Embryonic facial prominence (tissue), 1 donor: ENCODE results near the gene DCLRE1B.

Source experiments
- DNase-seq: peaks from one replicate; pipeline ENCODE4 v3.0.0-alpha.2; 2016; ENCODE audit errors: extremely low spot score

DCLRE1B gene

DNA sequence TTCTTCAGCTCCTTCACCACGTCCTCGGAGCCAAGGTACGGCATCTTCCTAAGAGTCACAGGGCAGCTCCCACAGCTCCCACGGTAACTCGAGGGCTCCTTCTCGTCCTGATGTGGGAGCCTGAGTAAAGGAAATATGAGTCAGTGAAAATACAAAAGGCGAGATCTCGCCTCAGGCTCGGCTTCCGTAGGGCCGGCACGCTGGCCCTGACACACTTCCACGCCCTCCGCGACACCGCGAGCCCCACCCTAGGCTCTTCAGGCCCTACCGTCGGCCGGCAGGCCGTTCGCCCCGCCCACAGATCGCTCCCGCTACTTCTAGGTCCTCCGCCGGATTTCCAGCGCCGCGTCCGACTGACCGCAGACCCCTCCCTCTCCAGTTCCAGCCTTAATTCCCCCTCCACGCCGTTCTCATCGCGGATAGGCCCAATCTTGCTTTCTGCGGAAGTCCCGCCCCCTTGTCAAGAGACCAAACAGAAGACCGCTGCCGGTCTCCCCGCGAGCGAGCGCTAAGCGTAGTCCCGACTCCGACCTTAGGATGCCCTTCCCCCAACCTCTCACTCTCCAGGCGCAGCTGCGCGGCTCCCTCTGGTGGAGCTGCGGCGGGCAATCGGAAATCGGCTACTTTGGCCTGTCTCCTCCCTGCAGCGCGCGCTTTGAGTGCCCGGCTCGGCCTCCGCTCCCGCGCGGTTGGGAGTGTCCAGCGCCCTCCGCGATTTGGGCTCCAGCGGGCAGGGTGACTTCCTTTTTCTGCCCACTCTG, at the start of gene DCLRE1B, which contains the start of gene AP4B1:
Gene DCLRE1B, plus strand, starts transcription at position 653 of the 761 bp plus-strand sequence. CDS start 261 bp downstream, outside the sequence.
Gene AP4B1, minus strand, starts transcription at position 126 of the 761 bp plus-strand sequence. Its CDS starts 82 bp downstream, at position 44.
- DNase-seq = peak; percentile 99

- DNase-seq = no peak
These were observed 49.3 kb upstream of the DCLRE1B start for GRCh38 chr1:113855630-113856400.

- no peak for DNase-seq
These were observed 48.7 kb upstream of the DCLRE1B start for GRCh38 chr1:113856401-113856790.

GRCh38 chr1:113857776-113858175, 47.4 kb upstream of the DCLRE1B start:
- no peak for DNase-seq

- DNase-seq = no peak
These were observed 46.7 kb upstream of the DCLRE1B start for GRCh38 chr1:113858418-113858817.

DNA sequence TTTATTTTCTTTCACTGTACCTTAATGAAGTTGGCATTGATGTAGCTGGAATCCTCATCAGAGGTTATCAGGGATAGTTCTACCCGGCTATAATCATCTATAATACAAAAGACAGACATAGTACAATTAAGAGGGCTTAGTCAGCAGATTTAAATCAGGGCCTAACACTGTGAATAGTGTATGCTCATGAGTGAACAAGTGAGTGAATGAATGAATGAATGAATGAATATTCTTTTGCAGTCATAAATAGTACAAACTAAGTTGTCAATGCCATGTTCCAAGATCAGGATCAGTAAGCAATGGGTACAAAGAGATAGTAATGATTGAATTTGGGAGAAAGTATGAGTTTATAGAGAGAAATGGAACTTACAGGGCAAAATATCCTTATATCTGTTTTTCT, 46.1 kb upstream of the DCLRE1B start:
- DNase-seq = no peak

- no peak for DNase-seq
These were observed 45.5 kb upstream of the DCLRE1B start for GRCh38 chr1:113859478-113860175.

GRCh38 chr1:113860891-113861290, 44.2 kb upstream of the DCLRE1B start:
- no peak for DNase-seq

GRCh38 chr1:113861641-113862040, 43.5 kb upstream of the DCLRE1B start:
- DNase-seq = no peak

DNA sequence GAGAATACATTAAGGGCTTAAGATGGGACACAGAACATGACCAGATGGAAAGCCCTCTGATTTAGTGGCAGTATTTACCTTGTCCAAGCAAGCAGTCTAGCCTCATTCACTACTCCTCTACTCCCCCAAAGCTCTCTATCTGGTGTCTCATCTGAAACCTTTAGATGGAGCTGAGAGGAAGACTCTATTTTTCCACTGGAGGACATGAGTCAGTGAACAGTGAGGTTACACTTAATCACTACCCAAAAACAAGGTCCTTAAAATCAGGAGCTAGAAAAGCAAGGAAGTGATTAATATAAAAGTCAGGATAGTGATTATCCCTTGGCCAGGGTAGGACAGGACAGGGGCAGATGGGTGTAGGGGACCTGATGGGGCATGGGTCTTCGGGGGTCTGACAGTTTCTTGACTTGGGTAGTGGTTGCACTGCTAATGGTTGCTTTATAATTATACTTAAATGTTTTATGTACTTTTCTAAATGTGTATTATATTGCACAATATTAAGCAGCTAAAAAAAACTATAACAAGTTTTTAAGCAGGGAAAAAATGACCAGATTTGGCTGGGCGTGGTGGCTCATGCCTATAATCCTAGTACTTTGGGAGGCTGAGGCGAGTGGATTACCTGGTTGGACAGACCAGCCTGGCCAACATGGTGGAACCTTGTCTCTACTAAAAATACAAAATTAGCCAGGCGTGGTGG, 36.6 kb upstream of the DCLRE1B start:
- no peak for DNase-seq

DNA sequence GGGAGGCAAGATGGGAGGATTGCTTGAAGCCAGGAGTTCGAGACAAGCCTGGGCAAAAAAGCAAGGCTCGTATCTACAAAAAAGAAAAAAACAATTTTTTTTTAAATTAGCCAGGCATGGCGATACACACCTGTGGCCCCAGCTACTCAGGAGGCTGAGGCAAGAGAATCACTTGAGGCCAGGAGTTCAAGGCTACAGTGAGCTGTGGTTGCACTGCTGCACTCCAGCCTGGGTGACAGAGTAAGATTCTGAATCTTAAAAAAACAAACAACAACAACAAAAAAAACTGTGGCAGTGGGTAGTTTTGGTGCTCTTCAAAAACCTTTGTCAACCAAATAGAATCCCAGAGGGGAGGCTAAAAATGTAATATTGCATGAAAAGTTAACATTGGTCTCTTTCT, 34.3 kb upstream of the DCLRE1B start:
- no peak for DNase-seq

GRCh38 chr1:113871597-113872113, 33.5 kb upstream of the DCLRE1B start, which contains the start of gene PTPN22:
Gene PTPN22, minus strand, starts transcription at chr1:113871712.
- no peak for DNase-seq

GRCh38 chr1:113872219-113872935, 32.7 kb upstream of the DCLRE1B start:
- DNase-seq = no peak

GRCh38 chr1:113874012-113874879, 30.9 kb upstream of the DCLRE1B start:
- no peak for DNase-seq

- DNase-seq = no peak
These were observed 29.4 kb upstream of the DCLRE1B start for GRCh38 chr1:113875714-113876113.

DNA sequence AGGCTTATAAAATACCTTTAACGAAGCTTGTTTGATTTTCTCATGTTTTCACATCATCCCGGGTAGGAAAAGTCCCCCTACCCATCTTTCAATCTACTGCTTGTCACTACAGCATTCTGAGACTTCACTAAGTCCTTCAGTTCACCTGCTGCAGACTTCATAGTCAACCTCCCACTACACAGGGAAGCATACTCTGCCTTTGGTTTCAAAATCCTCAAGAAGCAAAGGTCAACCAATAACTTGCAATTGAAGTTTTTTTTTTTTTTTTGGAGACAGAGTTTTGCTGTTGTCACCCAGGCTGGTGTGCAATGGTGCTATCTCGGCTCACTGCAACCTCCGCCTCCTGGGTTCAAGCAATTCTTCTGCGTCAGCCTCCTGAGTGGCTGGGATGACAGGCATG, 28.9 kb upstream of the DCLRE1B start:
- no peak for DNase-seq

- no peak for DNase-seq
These were observed 25.4 kb upstream of the DCLRE1B start for GRCh38 chr1:113879739-113880038.

- no peak for DNase-seq
These were observed 23.5 kb upstream of the DCLRE1B start for GRCh38 chr1:113881661-113882060.

DNA sequence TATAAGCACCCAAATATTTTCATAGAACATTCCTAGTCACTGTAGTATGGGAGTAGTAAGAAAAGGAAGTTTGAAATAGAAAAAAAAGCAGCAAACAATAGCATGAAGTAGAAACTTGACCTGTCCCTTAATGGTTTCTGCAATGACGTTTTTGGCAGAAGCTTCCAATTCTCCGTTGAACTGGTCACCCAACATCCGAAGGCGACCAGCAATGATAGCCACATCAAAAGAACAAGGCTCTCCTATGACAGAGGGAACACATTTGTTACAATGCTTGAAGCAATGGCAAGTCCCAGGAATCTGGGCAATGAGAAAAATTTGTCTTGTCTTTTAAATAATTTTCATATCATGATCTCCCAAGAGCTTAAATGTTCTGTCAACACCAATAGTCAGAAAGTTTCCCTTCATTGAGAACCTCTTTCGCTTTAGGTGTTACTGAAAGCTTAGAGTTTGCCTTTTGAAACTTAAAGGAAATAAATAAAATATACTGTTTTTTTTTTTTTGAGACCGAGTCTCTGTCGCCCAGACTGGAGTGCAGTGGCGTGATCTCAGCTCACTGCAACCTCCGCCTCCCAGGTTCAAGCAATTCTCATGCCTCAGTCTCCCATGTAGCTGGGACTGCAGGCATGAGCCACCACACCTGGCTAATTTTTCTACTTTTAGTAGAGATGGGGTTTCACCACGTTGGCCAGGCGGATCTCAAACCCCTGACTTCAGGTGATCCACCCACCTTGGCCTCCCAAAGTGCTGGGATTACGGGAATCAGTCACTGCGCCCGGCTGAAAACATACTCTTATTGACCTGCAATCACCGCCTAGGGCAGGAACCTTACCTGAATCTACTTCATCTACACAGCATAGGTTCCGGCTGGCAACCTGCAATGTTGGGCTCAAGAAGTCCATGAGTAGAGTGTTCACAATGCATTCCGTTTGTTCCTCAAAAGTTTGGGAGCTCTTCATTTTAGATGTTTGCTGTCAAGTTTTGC, 18.4 kb upstream of the DCLRE1B start:
- no peak for DNase-seq
